Limb (tissue), 2 donors: Measurements from ENCODE around the gene BUB3.

Experiments used
- DNase-seq, 2 donors: peaks; one replicate each; pipeline ENCODE4 v3.0.0-alpha.2; 2016; ENCODE audit errors: extremely low spot score in 2 of 2

The BUB3 gene, protein sequence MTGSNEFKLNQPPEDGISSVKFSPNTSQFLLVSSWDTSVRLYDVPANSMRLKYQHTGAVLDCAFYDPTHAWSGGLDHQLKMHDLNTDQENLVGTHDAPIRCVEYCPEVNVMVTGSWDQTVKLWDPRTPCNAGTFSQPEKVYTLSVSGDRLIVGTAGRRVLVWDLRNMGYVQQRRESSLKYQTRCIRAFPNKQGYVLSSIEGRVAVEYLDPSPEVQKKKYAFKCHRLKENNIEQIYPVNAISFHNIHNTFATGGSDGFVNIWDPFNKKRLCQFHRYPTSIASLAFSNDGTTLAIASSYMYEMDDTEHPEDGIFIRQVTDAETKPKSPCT

DNA sequence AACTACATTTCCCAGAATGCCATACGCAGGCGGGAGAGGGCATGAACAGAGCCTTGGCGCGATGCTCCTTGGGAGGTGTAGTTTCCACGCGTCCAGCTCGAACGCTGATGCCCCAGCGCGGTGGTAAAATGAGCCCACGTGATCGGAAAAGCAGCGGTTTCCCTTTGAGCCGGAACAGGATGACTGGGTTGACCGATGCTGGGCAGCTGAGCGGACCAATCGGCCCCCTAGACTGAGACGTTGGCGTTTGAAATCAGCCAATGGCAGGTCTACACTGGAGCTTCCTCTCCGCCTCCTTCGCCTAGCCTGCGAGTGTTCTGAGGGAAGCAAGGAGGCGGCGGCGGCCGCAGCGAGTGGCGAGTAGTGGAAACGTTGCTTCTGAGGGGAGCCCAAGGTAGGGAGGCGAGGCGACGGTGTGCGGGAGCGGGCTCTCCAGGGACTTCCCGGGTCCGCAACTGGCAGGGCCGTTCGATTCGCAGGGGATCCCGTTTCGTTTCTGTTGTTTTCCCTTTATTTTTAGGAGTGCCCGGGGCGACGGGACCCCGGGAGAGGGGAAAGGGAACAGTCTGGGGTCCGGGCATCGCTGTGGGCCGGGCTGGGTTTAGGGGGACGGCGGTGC is at the start of gene BUB3:
Gene BUB3 (plus strand): TSS at position 311 of the 619 bp plus-strand sequence. CDS start 516 bp downstream, outside the sequence.
- peak; percentile 97 to 100 for DNase-seq

- no peak for DNase-seq
These were observed 44.7 kb upstream of the BUB3 start for GRCh38 chr10:123109466-123109865.

- peak in 1 of 2 donors; percentile 38 for DNase-seq
These were observed 36.4 kb upstream of the BUB3 start for GRCh38 chr10:123117644-123118417.

DNA sequence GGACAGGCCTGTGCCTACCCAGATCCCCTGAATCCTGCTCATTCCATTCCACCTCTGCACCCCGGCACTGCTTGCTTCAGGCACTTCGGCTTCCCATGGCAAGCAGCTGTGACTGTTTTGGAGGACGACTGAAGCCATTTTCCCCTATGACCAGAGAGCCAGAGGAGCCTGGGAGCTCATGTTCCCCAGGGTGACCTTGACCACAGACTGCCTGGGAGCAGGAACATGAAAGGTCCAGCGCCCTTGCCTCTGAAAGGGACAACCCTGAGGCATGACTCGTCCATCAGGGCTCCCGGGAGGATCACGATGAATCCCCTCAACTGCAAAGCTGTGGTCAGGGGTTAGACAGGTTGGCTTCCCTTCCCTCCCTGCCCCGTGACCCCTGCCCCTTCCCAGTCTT is 35.1 kb upstream of the BUB3 start:
- DNase-seq, result no peak

- DNase-seq, result no peak
These were observed 28.0 kb upstream of the BUB3 start for GRCh38 chr10:123126246-123126645.

DNA sequence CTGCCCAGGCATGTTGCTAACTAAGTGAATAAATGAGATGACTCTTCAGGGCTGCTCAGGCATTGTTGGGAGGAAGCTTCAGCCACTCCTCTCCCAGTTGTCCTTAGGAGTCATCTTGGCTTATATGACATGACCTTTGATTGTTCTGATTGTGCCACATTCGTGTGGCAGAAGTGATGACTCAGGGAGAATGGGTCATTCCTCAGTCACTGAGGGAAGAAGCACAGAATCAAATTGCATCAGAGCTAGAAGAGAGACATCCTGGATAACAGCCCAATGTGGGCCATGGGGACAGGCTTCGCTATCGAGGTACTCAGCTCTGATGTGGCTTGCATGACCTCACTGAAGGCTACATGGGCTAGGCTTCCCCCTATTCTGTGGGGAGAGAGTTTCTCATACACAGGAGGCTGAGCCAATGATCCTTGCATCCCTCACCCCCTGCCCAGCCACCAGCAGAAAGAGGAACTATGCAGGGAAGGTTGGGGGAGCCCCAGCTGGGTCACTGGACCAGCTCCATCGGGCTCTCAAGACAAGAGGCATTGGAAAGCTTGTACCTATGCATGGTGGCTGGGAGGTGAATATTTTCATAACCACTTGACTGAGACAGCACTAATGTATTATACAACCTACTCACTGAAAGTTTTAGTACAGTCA is 24.5 kb upstream of the BUB3 start:
- DNase-seq, result no peak

GRCh38 chr10:123132576-123133477 is 21.4 kb upstream of the BUB3 start:
- peak; percentile 84 to 91 for DNase-seq

DNA sequence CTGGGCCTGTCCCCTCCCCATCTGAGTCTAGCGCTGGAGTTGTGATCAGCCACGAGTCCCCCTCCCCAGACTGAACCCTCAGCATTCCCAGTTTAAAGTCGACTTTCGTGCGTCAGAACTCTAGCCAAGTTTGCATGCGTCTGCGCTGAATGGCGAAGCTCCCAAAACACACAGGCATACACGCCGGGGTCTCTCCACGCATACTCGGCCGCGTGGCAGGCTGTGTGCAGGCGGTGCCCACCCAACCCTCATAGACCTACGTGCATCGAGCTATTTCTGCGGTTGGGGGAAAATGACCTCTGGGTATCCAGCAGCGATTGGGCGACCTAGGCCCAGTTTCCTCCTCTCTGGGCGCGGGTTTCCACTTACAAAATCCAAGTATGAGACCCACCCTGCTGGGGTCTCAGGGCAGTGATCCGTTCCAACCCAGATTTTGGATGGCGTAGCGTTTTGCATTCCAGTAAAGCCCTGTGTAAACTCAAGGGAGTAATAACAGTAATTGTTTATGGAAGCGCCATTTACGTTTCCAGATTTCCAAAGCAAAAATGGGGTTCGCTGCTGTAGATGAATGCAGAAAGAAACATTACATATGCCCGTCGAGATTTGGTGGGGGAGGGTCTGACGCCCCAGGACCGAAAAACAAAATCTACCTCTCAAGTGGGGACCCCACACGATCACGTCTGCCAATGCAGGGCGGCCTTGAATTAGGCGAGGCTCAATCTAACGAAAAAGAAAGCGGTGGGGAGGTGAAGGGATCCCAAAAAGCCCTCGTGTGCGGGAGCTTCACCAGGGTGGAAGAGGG is 20.5 kb upstream of the BUB3 start:
- peak in 1 of 2 donors; percentile 34 for DNase-seq

GRCh38 chr10:123134343-123134914 is 19.8 kb upstream of the BUB3 start:
- no peak for DNase-seq

GRCh38 chr10:123134915-123135414 is 19.2 kb upstream of the BUB3 start:
- peak in 1 of 2 donors; percentile 56 for DNase-seq

GRCh38 chr10:123135415-123136141 is 18.6 kb upstream of the BUB3 start, which contains the start of gene HMX3:
TSS of gene HMX3 (plus strand) at chr10:123135970. CDS start at chr10:123136051, 81 bp downstream.
- DNase-seq, result peak in 1 of 2 donors; percentile 67

DNA sequence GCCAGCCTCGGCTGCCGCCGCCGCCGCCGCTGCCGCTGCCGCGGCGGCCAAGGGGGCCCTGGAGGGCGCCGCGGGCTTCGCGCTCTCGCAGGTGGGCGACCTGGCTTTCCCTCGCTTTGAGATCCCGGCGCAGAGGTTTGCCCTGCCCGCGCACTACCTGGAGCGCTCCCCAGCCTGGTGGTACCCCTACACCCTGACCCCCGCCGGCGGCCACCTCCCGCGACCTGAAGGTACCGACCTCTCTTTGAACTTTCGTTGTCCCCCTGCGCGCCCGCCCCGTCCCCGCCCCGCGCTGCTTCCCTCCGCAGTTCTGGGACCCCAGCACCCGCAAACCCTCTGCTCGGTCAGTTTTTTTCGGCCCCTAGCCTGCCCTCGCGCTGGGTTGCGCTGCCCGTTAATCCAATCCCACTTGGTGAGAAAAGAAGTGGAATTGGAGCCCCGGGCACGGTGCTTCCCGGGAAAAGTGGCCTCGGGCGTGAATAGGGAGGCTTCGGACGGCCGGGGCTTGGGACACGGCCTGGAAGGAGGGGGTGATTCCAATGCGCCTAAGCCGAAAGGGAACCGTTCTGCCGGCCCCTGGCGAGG is 17.9 kb upstream of the BUB3 start:
- DNase-seq, result peak in 1 of 2 donors; percentile 43

DNA sequence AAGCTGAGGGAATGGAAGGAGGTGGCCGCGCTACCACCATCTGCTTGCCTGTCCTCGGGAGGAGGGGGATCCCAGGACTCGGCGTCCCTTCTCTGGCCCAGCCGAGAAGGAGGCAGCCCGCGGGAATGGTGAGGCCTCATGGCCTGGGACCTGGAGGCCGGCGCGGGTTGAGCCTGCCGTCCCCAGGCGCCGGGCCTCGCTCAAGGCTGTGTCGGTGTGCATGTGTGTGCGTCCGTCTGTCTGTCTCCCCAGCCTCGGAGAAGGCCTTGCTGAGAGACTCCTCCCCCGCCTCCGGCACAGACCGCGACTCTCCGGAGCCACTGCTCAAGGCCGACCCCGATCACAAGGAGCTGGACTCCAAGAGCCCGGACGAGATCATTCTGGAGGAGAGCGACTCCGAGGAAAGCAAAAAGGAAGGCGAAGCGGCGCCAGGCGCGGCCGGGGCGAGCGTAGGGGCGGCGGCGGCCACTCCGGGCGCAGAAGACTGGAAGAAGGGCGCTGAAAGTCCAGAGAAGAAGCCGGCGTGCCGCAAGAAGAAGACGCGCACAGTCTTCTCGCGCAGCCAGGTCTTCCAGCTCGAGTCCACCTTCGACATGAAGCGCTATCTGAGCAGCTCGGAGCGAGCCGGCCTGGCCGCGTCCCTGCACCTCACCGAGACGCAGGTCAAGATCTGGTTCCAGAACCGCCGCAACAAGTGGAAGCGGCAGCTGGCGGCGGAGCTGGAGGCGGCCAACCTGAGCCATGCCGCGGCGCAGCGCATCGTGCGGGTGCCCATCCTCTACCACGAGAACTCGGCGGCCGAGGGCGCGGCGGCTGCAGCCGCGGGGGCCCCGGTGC is 17.2 kb upstream of the BUB3 start:
- DNase-seq, result peak in 1 of 2 donors; percentile 63

DNA sequence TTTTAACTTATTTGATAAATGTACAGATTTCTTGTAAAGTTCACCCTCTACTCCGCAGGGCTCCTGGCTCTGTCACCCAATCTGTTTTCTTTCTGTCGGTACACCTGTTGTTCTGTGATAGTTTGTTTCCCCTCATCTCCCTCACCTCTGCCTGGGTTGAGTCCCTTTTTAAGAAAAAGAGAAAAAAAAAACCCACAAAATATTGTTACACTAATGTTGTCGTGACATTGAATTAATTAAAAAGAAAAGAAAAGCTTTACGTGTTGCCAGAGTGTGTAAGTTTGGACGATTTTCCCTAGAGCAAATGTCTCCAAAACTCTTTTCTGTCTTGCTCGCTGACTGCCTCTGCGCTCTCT is 15.1 kb upstream of the BUB3 start:
- DNase-seq, result no peak

DNA sequence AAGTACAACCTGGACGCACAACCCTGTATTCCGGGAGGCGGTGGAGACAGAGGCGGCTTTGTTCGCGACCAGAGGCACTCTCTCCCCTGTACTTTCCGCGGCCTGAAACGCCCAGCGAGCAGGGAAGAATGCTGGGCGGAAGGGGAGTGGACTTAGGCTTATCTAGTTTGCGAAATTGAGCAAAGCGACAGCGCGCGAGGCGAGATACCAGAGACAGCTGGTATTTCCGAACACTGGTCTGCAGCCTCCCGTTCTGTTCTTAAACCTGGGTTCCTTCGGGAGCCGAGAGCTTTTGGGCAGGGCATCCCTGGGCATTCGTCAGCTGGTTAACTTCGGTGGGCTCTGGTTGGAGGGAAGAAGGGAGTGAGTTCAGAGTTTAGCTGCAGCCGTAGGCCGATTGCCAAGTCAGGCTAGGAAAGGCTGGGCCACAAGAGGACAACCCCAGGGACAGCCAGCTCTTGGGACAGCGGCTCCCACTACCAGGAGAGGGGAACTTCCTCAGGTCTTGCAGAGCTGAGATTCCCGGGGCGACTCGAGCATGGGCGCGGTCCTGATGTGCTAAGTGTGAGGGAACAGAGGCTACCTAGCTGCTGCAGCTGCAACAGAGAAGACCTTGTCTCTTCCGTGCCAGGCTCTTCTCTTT is 14.6 kb upstream of the BUB3 start:
- peak in 1 of 2 donors; percentile 55 for DNase-seq

DNA sequence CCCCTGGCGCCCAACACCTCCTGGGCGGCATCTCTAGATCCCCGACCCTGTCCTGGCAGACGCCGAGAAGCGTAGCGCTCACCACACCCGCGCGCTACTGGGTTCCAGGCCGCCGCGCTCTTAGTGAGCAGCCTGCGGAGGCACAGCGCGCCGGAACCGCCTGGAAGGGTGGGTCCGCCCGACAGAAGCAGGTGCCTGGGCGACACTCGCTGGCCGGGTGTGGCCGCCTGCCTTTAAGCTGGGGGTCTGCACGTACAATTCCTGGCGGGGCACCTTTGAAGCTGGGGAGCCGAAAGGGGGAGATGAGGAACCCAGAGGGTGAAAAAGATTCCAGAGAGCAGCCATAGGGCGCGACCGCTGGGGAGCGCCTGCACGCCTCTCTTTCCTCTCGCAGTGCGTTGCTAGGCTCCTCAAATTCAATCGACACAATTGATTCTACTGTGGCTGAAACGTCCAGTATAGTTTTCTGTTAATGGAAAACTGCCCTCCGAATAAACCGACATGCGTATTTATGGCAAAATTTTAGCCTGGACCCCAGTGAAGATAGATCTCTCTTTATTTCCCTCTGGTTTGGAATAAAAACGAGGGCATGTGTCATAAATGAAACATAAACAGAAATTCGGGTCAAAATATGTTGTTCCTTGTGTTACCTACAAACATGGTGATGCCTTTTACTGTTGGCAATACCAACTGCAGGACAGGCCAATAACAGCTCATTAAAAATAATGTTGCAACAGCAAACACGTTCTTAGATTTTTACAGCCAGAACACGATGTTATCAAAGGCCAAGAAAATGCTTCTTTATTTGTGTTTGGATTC is 13.8 kb upstream of the BUB3 start:
- peak in 1 of 2 donors; percentile 48 for DNase-seq
